ENCODE measurements around the gene FAM81B.

The FAM81B gene

DNA sequence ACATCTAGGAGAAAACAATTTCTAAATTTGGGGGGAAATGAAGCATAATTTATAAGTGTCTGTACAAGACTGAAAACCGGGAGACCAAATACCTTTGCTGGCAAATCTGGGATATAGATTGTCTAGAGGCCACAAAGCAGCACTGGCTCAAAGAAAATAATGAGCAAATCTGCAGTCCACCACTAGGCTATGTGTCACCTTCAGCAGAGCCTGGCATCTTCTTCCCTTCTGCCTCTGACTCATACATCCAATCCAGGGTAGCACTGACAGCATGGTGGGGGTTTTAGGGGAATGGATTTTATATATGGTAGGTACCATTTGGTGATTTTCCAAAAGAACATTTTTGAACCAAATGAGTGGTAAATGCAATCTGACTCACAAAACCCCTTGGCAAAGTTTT, 12.8 kb downstream of the FAM81B start:
- DNase-seq: no peak

DNA sequence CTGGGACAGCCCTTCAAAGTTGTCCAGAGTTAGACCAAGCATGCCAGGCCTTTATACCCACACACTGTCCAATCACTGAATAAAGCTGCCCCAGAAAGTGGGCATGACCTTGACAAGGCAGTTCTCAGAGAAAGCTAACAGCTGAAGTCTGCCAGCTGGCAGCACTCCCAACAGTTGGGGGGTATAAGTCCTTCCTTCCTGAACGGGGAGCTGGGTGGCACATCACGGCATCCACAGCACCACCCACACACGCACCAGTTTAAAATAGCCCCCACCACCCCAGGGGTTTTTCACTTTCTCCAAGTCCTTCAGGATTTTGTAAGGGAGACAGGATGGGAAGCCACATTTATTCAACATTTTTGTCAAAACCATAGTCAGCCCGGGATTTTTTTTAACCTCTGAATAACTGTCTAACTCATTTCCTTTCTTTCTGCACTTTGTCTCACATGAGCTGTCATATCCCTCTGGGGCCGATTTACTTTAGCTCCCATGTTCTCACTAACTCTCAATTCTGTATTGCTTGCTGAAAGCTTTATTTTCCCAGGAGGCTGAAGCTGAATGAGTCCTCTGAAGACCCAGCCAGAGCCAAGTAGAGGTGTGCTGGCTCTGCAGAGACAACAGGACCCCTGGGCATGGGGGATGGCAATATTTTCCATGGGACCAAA, 15.4 kb downstream of the FAM81B start:
- no peak for DNase-seq

GRCh38 chr5:95410279-95410678, 19.1 kb downstream of the FAM81B start:
- DNase-seq: no peak

- no peak for DNase-seq
Observed at GRCh38 chr5:95411474-95411873, 20.3 kb downstream of the FAM81B start.

DNA sequence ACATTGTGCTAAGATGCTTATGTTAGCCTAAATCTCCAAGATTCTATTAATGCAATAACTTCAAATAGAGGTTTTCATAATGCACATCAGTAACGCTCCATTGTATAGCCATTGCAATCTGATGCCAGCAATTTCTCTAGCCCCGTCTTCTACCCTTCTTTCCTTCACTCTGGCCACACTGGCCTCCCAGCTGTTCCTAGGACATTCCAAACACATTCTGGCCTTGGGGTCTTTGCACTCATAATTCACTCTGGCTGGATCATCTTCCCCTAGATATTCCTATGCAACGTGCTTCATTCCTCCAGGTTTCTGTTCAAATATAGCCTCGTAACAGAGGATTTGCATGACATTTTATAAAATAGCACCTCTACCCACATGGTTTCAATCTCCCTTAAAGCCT, 23.3 kb downstream of the FAM81B start:
- DNase-seq: no peak

- no peak for DNase-seq
Observed at GRCh38 chr5:95417971-95418370, 26.8 kb downstream of the FAM81B start.

- DNase-seq: no peak
Observed at GRCh38 chr5:95422838-95423237, 31.7 kb downstream of the FAM81B start.

- no peak for DNase-seq
Observed at GRCh38 chr5:95424016-95424415, 32.9 kb downstream of the FAM81B start.

DNA sequence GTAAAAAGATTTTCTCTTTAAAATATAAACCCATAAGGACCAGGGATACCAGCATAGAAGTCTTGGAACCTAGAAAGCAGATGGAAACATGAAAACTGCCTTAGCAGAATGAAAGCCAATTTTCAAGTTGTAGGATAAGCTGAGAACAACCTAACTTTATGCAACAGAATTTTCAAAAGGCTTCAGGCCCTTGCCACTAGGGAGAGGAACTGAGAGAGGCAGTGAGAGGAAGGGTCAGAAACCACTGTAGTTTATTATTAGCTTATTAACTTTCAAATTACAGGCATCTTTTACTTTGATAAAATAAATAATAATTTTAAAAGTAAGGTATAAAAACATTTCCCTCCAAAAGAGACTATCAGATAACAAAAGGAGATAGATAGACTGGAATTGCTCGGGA, 33.4 kb downstream of the FAM81B start:
- DNase-seq: no peak

- no peak for DNase-seq
Observed at GRCh38 chr5:95426227-95426626, 35.1 kb downstream of the FAM81B start.

DNA sequence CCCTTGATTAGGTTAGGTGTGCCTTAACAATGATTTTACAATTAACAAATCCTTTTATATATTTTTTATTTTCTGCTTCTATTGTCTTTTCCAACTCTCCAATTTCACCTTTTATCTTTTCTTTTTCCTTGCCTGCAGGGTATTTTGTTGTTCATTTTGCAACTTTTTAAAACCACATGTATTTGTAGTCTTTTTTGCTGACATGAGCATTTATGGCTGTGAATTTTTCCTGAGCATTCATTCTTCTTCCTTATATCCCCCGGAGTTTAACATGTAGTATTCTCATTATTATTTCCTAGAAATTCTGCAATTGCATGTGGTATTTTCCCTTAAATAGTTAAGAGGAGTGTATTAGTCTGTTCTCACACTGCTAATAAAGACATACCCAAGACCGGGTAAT, 41.6 kb downstream of the FAM81B start:
- DNase-seq: no peak

DNA sequence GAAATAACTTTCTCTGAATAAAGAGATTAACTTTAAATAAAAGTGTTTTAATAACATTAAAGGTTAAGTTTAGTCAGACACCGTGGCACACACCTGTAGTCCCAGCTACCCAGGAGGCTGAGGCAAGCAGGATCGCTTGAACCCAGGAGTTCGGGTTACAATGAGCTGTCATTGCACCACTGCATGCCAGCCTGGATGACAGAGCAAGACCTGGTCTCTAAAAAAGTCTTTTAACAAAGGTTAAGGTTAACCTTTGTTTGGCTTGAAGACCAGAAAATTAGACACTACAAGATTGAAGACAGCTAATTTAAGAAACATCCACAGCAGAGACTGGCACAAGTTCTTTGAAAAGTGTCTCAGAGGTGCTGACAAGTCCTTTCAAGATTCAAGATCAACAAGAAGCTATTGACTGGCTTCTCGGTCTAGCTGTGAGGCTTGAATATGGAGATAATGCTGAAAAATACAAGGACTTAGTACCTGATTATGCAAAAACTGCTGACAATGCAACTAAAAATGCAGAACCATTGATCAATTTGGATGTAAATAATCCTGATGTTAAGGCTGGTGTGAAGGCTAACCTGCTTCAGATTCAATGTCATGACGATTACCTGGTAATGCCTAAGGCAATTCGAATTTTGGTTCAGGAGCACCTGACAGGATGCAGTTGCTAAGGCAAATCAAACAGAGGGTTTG, 48.8 kb downstream of the FAM81B start:
- DNase-seq: no peak

- no peak for DNase-seq
Observed at GRCh38 chr5:95440825-95441224, 49.7 kb downstream of the FAM81B start.

GRCh38 chr5:95441636-95442035, 50.5 kb downstream of the FAM81B start:
- DNase-seq: no peak

DNA sequence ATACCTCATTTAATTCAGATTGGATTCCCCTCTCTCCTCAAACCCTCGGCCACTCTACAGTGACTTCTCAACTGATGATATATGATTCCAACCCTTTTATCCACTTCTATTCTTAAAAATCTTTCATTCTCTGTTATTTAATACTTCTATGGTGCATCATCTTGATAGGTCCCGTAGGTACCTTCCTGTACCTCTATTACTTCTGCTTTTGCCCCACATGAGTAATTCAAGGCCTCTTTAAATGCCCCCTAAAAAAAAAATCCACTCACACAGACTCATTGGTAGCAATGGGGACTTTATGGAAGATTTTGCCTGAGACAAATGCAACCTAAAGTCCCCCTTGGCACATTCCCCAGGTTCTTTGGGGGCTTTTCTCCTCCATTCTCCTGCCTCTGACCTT, 54.3 kb downstream of the FAM81B start:
- no peak for DNase-seq

GRCh38 chr5:95445995-95446394, 54.8 kb downstream of the FAM81B start:
- no peak for DNase-seq

DNA sequence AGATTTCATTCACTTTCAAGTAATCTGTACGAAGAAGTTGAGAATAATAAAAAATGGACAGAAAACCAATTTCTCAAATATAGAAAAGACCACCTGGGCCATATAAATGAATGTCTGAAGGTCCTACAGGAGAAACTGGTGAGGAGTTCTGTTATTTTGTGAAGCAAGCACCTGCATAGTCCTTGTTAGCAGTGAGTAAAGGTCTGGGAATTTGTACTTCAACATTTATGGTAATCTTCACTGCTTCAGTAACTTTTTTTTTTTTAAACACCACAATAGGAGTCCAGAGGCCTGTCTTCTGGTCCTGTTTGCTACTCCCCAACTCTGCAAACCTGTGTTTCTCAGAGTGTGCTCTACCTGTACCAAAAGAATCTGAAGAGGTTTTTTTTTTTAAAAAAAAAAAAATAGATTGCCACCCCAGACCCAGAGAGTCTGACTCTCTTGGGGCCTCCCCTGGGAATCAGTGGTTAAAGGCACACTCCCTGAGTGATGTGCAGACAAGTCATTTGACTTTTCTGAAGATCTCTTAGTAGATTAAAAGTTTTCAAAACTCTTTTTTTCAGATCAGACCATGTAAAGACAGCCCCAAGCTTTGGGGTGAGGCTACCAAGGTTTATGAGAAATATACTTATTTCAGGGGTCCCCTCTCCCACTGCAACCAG, 55.5 kb downstream of the FAM81B start:
- DNase-seq: no peak

GRCh38 chr5:95447961-95448360, 56.8 kb downstream of the FAM81B start:
- no peak for DNase-seq

- no peak for DNase-seq
Observed at GRCh38 chr5:95448789-95449188, 57.6 kb downstream of the FAM81B start.

DNA sequence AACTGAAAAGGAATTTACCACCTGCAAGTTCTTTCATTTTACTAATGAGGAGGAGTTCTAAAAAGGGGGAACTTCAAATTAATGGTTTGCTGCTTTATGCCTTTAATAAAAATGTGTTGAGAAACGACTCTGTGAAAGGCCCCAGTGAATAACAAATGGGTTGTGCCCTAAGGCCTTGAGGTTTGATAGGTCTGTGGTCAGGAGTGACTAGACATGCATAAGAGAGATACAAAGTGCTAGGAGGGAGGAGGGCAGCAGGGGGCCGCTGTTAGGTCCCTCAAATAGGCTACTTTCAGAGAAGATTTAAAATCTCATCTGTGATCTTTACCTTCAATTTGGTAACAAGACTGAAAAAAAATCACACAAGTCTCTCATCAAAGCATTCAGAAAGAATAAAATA, 58.3 kb downstream of the FAM81B start:
- no peak for DNase-seq

DNA sequence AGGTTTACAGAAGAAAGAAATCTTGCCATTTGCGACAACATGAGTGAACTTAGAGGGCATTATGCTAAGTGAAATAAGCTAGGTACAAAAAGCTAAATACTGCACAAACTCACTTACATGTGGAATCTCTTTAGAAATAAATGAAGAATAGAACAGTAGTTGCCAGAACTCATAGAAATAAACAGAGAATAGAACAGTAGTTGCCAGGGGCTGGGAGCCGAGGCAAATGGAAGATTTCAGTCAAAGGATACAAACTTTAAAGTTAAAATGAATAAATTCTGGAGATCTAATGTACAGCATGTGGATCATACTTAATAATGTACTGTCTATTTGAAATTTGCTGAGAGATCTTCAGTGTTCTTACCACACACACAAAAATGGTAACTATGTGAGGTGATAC, 63.4 kb downstream of the FAM81B start:
- DNase-seq: no peak

GRCh38 chr5:95460665-95461064, 69.5 kb downstream of the FAM81B start:
- no peak for DNase-seq

- DNase-seq: no peak
Observed at GRCh38 chr5:95471487-95471886, 80.3 kb downstream of the FAM81B start.

- no peak for DNase-seq
Observed at GRCh38 chr5:95471942-95472341, 80.8 kb downstream of the FAM81B start.
